Measurements from ENCODE around the gene SLITRK1. TPM values are rescaled to one million over a fixed set of nuclear protein-coding genes. Genes with fewer than 3 reads are reported as not detected.

SLITRK1 gene
- total and polyA plus RNA-seq, 9 donors: 0.05 to 0.07 TPM; not detected in 7

GRCh38 chr13:83877651-83878355, 4.5 kb downstream of the SLITRK1 start:
- no peaks in the 10 kb centered on the region for H3K9me3 ChIP-seq
- no peak for TF ChIP-seq EP300 (IDR thresholded peaks at IDR 0.05)
- no peak for TF ChIP-seq CTCF (IDR thresholded peaks at IDR 0.05)
- TF ChIP-seq POLR2A (IDR thresholded peaks at IDR 0.05): no peak
- intact Hi-C loops (cut with DNase I): no loop called here
- 40 to 46% (median 41%) methylated on average over 12 of the region's 12 CpGs for WGBS, 3 donors
- H3K36me3 ChIP-seq: no peaks in the 10 kb centered on the region
- no peaks in the 10 kb centered on the region for H3K4me1 ChIP-seq (ENCODE audit: insufficient read depth)
- no peak overlapping the region for H3K27ac ChIP-seq
- no peak for DNase-seq
- no peak overlapping the region for H3K4me3 ChIP-seq
- H3K27me3 ChIP-seq: no peaks in the 10 kb centered on the region

- no peak for DNase-seq
- H3K4me3 ChIP-seq: no peak overlapping the region
- H3K27me3 ChIP-seq: no peaks in the 10 kb centered on the region
- TF ChIP-seq POLR2A (IDR thresholded peaks at IDR 0.05): no peak
- no peak for TF ChIP-seq EP300 (IDR thresholded peaks at IDR 0.05)
- no peak for TF ChIP-seq CTCF (IDR thresholded peaks at IDR 0.05)
- intact Hi-C loops (cut with DNase I): no loop called here
- 91 to 94% (median 94%) methylated on average over 3 of the region's 3 CpGs for WGBS, 3 donors
- no peak overlapping the region for H3K27ac ChIP-seq
- no peaks in the 10 kb centered on the region for H3K9me3 ChIP-seq
- no peaks in the 10 kb centered on the region for H3K36me3 ChIP-seq
- H3K4me1 ChIP-seq (ENCODE audit: insufficient read depth): no peaks in the 10 kb centered on the region
These were observed 5.7 kb downstream of the SLITRK1 start for GRCh38 chr13:83876546-83876945.

- H3K9me3 ChIP-seq: no peaks in the 10 kb centered on the region
- no peaks in the 10 kb centered on the region for H3K27me3 ChIP-seq
- H3K36me3 ChIP-seq: no peaks in the 10 kb centered on the region
- TF ChIP-seq CTCF (IDR thresholded peaks at IDR 0.05): no peak
- no peak for TF ChIP-seq POLR2A (IDR thresholded peaks at IDR 0.05)
- no peak for TF ChIP-seq EP300 (IDR thresholded peaks at IDR 0.05)
- no peak overlapping the region for H3K27ac ChIP-seq
- no peak overlapping the region for H3K4me3 ChIP-seq
- intact Hi-C loops (cut with DNase I): no loop called here
- no peak for DNase-seq
- no peaks in the 10 kb centered on the region for H3K4me1 ChIP-seq (ENCODE audit: insufficient read depth)
These were observed 14.6 kb downstream of the SLITRK1 start for GRCh38 chr13:83867708-83868107.

DNA sequence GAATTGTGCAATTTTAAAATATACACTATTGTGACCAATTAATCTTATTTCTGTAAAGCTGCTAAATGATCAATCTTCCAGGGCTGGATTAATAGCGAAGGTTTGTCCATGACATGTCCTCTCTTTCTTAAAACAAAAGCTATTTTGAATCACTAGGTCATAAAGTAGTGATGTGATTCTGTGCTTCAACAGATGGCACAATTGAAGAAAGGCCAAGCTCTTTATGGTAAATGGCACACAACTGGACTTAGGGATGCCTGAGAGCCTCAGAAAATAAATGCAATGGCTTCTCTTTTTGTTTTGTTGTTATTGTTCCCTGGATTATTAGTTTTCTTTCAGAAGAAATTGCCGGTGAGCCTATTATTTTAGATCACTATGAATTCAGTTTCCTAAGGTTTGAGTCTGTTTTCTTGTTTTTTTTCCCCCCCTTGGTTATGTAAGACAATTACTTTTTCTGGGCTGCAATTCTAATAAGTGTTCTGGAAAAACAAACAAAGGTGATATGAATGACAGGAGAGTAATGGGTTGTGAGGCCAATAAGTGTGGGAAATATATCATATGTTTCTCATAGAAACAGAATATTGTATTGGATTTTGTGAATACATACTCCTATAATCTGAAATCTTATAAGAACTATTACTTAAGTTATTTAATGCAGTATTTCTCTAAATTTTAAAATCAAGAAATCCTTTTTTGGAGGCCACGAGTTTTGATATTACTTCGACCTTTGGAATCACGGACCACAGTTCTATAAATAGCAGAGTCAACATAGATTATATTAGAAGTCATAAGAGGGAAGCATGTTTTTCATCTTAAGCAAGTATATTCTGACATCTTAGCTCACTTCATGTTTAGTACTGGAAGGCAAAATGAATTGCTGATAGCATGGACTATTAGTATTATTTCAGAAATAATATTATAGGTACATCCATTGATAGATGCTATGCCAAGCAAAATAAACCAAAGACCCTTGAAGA, 16.8 kb downstream of the SLITRK1 start:
- no peaks in the 10 kb centered on the region for H3K4me1 ChIP-seq (ENCODE audit: insufficient read depth)
- TF ChIP-seq CTCF (IDR thresholded peaks at IDR 0.05) (no peak), POLR2A (IDR thresholded peaks at IDR 0.05) (no peak)
- WGBS, 3 donors: 68 to 82% (median 68%) methylated on average over 5 of the region's 5 CpGs
- no peaks in the 10 kb centered on the region for H3K9me3 ChIP-seq
- no peak overlapping the region for H3K27ac ChIP-seq
- no peak overlapping the region for H3K4me3 ChIP-seq
- H3K36me3 ChIP-seq: no peaks in the 10 kb centered on the region
- intact Hi-C loops (cut with DNase I): no loop called here
- DNase-seq: no peak
- no peaks in the 10 kb centered on the region for H3K27me3 ChIP-seq

Measured in ovary (tissue), 9 donors.